Measurements from ENCODE around the gene ZEB2. TPM values are rescaled to one million over a fixed set of nuclear protein-coding genes. Genes with fewer than 3 reads are reported as not detected.

The ZEB2 gene
- polyA plus RNA-seq, 2 of the 4 experiments (the other 2 are of a cell fraction), result 4.2 to 7.0 TPM

GRCh38 chr2:144379851-144380311, 140.0 kb downstream of the ZEB2 start:
- WGBS (ENCODE audit: missing lambda C conversion rate), result 73% methylated on average over 11 of the region's 11 CpGs
- POLR2A ChIA-PET, result no interaction called here
- FAIRE-seq, result no peak
- Histone ChIP-seq H3K27ac (no peak overlapping the region), H3K4me2 (no peak overlapping the region), H3K9me3 (no peaks in the 10 kb centered on the region), H3K4me3 (no peak overlapping the region), H3K4me1 (no peaks in the 10 kb centered on the region)
- no peak for ATAC-seq
- CTCF ChIA-PET, result no interaction called here
- no peak for DNase-seq (ENCODE audit: low read depth in 1 of 2, low spot score in 1 of 2)
- TF ChIP-seq JUN (IDR thresholded peaks at IDR 0.05) (no peak), POLR2A (IDR thresholded peaks at IDR 0.05; ENCODE audit: low read length) (no peak), HMGXB4 (CRISPR knock-in tag; IDR thresholded peaks at IDR 0.05; ENCODE audit: borderline replicate concordance) (no peak), FOSB (CRISPR knock-in tag; IDR thresholded peaks at IDR 0.05) (no peak), JUNB (IDR thresholded peaks at IDR 0.05) (no peak), MAFK (IDR thresholded peaks at IDR 0.05; ENCODE audit: partially characterized antibody) (no peak), BCL3 (IDR thresholded peaks at IDR 0.05) (no peak), GATA3 (IDR thresholded peaks at IDR 0.05; ENCODE audit: borderline replicate concordance) (no peak), ATOH8 (CRISPR knock-in tag; IDR thresholded peaks at IDR 0.05; ENCODE audit: low read depth) (no peak), USF2 (IDR thresholded peaks at IDR 0.05) (no peak), KDM1A (IDR thresholded peaks at IDR 0.05; ENCODE audit: low read depth) (no peak), NR3C1 (IDR thresholded peaks at IDR 0.05) (no peak), PHF8 (IDR thresholded peaks at IDR 0.05; ENCODE audit: borderline replicate concordance, low read depth) (no peak), CHD2 (IDR thresholded peaks at IDR 0.05; ENCODE audit: low read length, partially characterized antibody) (no peak)

- Histone ChIP-seq H3K27ac (no peak overlapping the region), H3K4me2 (no peak overlapping the region), H3K9me3 (no peaks in the 10 kb centered on the region), H3K4me1 (no peaks in the 10 kb centered on the region), H3K4me3 (no peak overlapping the region)
- no peak for TF ChIP-seq CHD4 (IDR thresholded peaks at IDR 0.05; ENCODE audit: borderline replicate concordance)
- TF ChIP-seq RNF2 (IDR thresholded peaks at IDR 0.05; ENCODE audit: borderline replicate concordance, low read depth), result no peak
- no peak for TF ChIP-seq HOXB13 (CRISPR knock-in tag; IDR thresholded peaks at IDR 0.05; ENCODE audit: low read depth)
- TF ChIP-seq EHMT2 (IDR thresholded peaks at IDR 0.05; ENCODE audit: low read depth), result no peak
- TF ChIP-seq BCL3 (IDR thresholded peaks at IDR 0.05), result no peak
- TF ChIP-seq RARB (CRISPR knock-in tag; IDR thresholded peaks at IDR 0.05), result no peak
- TF ChIP-seq JUN (IDR thresholded peaks at IDR 0.05), result no peak
- TF ChIP-seq CBX8 (IDR thresholded peaks at IDR 0.05), result no peak
- no peak for TF ChIP-seq HDAC2 (IDR thresholded peaks at IDR 0.05)
- TF ChIP-seq PBX3 (IDR thresholded peaks at IDR 0.05), result no peak
- no peak for TF ChIP-seq PHF8 (IDR thresholded peaks at IDR 0.05; ENCODE audit: borderline replicate concordance, low read depth)
- TF ChIP-seq ZC3H11A (IDR thresholded peaks at IDR 0.05), result no peak
- FAIRE-seq (no peak), DNase-seq (ENCODE audit: low read depth in 1 of 2, low spot score in 1 of 2) (no peak), ATAC-seq (no peak)
- WGBS (ENCODE audit: missing lambda C conversion rate), result 90% methylated on average over 5 of the region's 5 CpGs
- CTCF ChIA-PET, result no interaction called here
- POLR2A ChIA-PET, result no interaction called here
Observed at GRCh38 chr2:144378551-144378950, 141.4 kb downstream of the ZEB2 start.
